ENCODE measurements around the gene ZNF638. TPM values are rescaled to one million over a fixed set of nuclear protein-coding genes. Genes with fewer than 3 reads are reported as not detected.

The ZNF638 gene
- total and polyA plus RNA-seq, 10 of the 15 experiments (the other 5 are each of a cell fraction or from before 2014, with no cell fraction given) = 37.6 to 133 (median 64.5) TPM

- ChIA-PET RAD21 (ENCODE audit: unreplicated experiment) (interaction anchor here (0.7 to 1.0 kb wide), 2 partner anchors 18 to 127 kb away, joined by 3 to 4 read pairs; partner anchors contain the start of gene ZNF638), CTCF (interaction anchor here (1.9 kb wide), 1 partner anchor 14 kb away, joined by 7 read pairs; no protein-coding TSS in a partner anchor), SMC1A (ENCODE audit: uncharacterized antibody, unreplicated experiment) (interaction anchor here (0.6 kb wide), 1 partner anchor 31 kb away, joined by 3 read pairs; no protein-coding TSS in a partner anchor), POLR2A (no interaction called here)
- Histone ChIP-seq H3K4me3 (no peak overlapping the region), H3K4me1 (ENCODE audit: control insufficient read depth, insufficient read depth, low read length) (no peaks in the 10 kb centered on the region), H3K9ac (ENCODE audit: control insufficient read depth, insufficient read depth, low read length) (no peak overlapping the region), H3K79me2 (ENCODE audit: control insufficient read depth, insufficient read depth, low read length) (no peaks in the 10 kb centered on the region; the same call in 1 of the 2 replicates), H3K27me3 (replicated peaks in 1 of 2; ENCODE audit: control insufficient read depth in 2 of 2, insufficient read depth in 2 of 2, low read length in 1 of 2) (no peaks in the 10 kb centered on the region), H3K4me2 (ENCODE audit: control insufficient read depth, insufficient read depth) (no peak overlapping the region), H3K27ac (ENCODE audit: control insufficient read depth, insufficient read depth) (no peak overlapping the region), H2AFZ (ENCODE audit: control insufficient read depth, low read depth, low read length) (no peak overlapping the region), H4K20me1 (ENCODE audit: control insufficient read depth, insufficient read depth) (no peaks in the 10 kb centered on the region), H3K9me3 (replicated peaks; ENCODE audit: control insufficient read depth, insufficient read depth, low read length) (peaks cover 1% of the 10 kb centered on the region; the same call in 1 of the 3 replicates), H3K36me3 (ENCODE audit: control insufficient read depth in 2 of 2, insufficient read depth in 2 of 2, low read length in 1 of 2) (no peaks in the 10 kb centered on the region)
- DNase-seq (ENCODE audit: low read depth, low spot score) (no peak), ATAC-seq (no peak), FAIRE-seq (no peak)
- no TSS peak for BruUV-seq (replicated peaks)
- intact Hi-C loops (cut with micrococcal nuclease; ENCODE audit: unreplicated experiment) (no loop called here), in situ Hi-C loops (cut with MboI) (no loop called here)
- WGBS (ENCODE audit: insufficient coverage, insufficient replicate concordance, low lambda C conversion rate, missing lambda C conversion rate) = 80% methylated on average over 9 of the region's 9 CpGs
- TF ChIP-seq MTA2 (IDR thresholded peaks at IDR 0.05; ENCODE audit: low read depth) (no peak), ATF2 (IDR thresholded peaks at IDR 0.05; ENCODE audit: low read length) (no peak), ZNF592 (IDR thresholded peaks at IDR 0.05) (no peak), USF1 (IDR thresholded peaks at IDR 0.05; ENCODE audit: borderline replicate concordance, extremely low read length, insufficient read depth, low read depth, low read length) (no peak), ETV6 (conservative IDR thresholded peaks at IDR 0.05 in 1 of 2, IDR thresholded peaks at IDR 0.05 in 1 of 2; ENCODE audit: borderline replicate concordance in 1 of 2, low read depth in 1 of 2) (no peak), EP300 (IDR thresholded peaks at IDR 0.05; ENCODE audit: borderline replicate concordance in 1 of 2, control insufficient read depth in 1 of 2, low read depth in 2 of 2, low read length in 2 of 2) (no peak), EZH2 (IDR thresholded peaks at IDR 0.05; ENCODE audit: borderline replicate concordance, control insufficient read depth, low read depth, low read length) (no peak), HDAC2 (IDR thresholded peaks at IDR 0.05) (no peak), SMAD1 (IDR thresholded peaks at IDR 0.05; ENCODE audit: low read depth, partially characterized antibody) (no peak), SMAD5 (IDR thresholded peaks at IDR 0.05; ENCODE audit: low read depth) (no peak), SREBF1 (IDR thresholded peaks at IDR 0.05; ENCODE audit: low read length) (no peak)
Measured at GRCh38 chr2:71313016-71313766, 18.4 kb upstream of the ZNF638 start.

All from GM12878 (cell line).